GM20000 (cell line): ENCODE measurements around the gene RCOR1.
"Not testable (repeated sequence)": the region's sequence is repeated elsewhere in the genome, so short reads cannot be mapped to it uniquely, and the experiment has no call there.

ENCODE experiments used
- DNase-seq: peaks from one replicate; pipeline ENCODE4 v3.0.0; 2012; ENCODE audit warnings: low spot score
- CTCF ChIP-seq: IDR thresholded peaks from 2 replicates; pipeline ENCODE4 v1.5.1; 2012; ENCODE audit warnings: mild to moderate bottlenecking, control low read depth; ENCODE audit errors: extremely low read depth, missing control alignments

Gene RCOR1

GRCh38 chr14:102573591-102574046 lies 18.8 kb upstream of the RCOR1 start:
- peak; percentile 26 for DNase-seq
- TF ChIP-seq CTCF = no peak

GRCh38 chr14:102574281-102575159 lies 17.9 kb upstream of the RCOR1 start:
- no peak for TF ChIP-seq CTCF
- DNase-seq = no peak

GRCh38 chr14:102575160-102575845 lies 17.1 kb upstream of the RCOR1 start:
- no peak for TF ChIP-seq CTCF
- DNase-seq = no peak

- DNase-seq = not testable (repeated sequence)
Observed at GRCh38 chr14:102575846-102576428, 16.5 kb upstream of the RCOR1 start.

GRCh38 chr14:102578821-102579220 lies 13.6 kb upstream of the RCOR1 start:
- TF ChIP-seq CTCF = no peak
- no peak for DNase-seq

GRCh38 chr14:102579696-102580549 lies 12.5 kb upstream of the RCOR1 start:
- no peak for DNase-seq
- TF ChIP-seq CTCF = no peak

GRCh38 chr14:102580550-102581110 lies 11.8 kb upstream of the RCOR1 start:
- DNase-seq = no peak
- no peak for TF ChIP-seq CTCF
